ENCODE measurements around the gene PATE3. TPM values are rescaled to one million over a fixed set of nuclear protein-coding genes. Genes with fewer than 3 reads are reported as not detected.

PATE3 gene
- total RNA-seq, 8 experiments from 2014 or later: 0.11 to 1.0 (median 0.17) TPM; not detected in 5

DNA sequence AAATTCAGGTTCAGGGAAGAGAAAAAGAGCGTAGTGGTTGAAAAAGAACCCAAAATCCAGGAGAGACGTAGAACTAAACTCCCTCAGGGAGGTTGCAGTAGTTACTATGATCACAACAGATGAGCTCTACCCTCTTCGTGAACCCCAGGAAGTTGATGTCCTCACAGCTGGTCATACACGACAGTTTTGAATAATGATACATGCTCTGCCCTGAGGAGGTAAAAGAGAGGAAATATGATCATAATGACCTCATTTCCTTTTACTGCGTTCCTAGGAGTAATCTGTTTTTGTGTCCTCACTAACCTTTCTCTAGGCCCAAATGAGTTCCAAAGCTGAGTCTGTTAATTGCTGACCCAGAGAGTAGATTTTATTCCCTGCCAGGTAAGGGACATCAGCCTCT, 10.6 kb upstream of the PATE3 start:
- in situ Hi-C loops (cut with MboI; ENCODE audit: low pct_unique_long_range_greater_than_20kb in 2 of 9, low sequenced_read_pairs in 9 of 9, unreplicated experiment in 9 of 9): loop anchor here in 1 of 9 experiments (25.0 kb wide), 1 partner anchor 90 kb away; the partner anchor contains the start of gene ACRV1
- Histone ChIP-seq H3K4me1 (replicated peaks in 1 of 2) (no peaks in the 10 kb centered on the region), H3K27ac (no peak overlapping the region), H3K4me3 (no peak overlapping the region)
- peak in 4 of 8 experiments; percentile 59 to 87 (median 66) for ATAC-seq (replicated peaks in 6 of 8)
- WGBS, 10 experiments: 0 to 74% (median 60%) methylated on average over 1 to 5 of the region's 5 CpGs; no CpG with 5 or more reads in 2 of the 10 experiments

DNA sequence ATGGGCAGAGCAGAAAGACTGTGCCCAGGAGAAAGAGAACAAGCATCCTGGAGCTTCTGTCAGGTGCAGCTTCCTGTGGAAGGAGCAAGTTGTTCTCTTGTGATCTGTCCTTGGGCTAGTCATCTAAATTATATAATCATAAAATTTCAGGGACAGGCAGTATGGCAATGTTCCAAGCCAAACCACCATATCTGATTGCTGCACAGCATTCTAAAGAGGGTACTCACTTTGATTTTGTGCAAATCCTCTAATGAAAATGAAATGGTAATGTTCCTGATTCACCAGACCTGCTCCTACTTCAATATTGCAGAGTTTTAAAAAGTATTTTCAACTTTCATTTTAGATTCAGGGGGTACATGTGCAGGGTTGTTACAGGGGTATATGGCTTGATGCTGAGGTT, 9.2 kb upstream of the PATE3 start, which contains the start of gene PATE2:
Gene PATE2 (minus strand): TSS at position 101 of the 400 bp plus-strand sequence. CDS start 55 bp downstream, at position 46.
- no peaks in the 10 kb centered on the region for H3K4me1 ChIP-seq (replicated peaks in 1 of 2)
- in situ Hi-C loops (cut with MboI; ENCODE audit: low pct_unique_long_range_greater_than_20kb in 2 of 9, low sequenced_read_pairs in 9 of 9, unreplicated experiment in 9 of 9): loop anchor here in 1 of 9 experiments (25.0 kb wide), 1 partner anchor 91 kb away; the partner anchor contains the start of gene ACRV1
- H3K4me3 ChIP-seq: no peak within 1 kb of the TSS
- H3K27ac ChIP-seq: no peak within 1 kb of the TSS
- ATAC-seq (replicated peaks in 6 of 8): no peak

DNA sequence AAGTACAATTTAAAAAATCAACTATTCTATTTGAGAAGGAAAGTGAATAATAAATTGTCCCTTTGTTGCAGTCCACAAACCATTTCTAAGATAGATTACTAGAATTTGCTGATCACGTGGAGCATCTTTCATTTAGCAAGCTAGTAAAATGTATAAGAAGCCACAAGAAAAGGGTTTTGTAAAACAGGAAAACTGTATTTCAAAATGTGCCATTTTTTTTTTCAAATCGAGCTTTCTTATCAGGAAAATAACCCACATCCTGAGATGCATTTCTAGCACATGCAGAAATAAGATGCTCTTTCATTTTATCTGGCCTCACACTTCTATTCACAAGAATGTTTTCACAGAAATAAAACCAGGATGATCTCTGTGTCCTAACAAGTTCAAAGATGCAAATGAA, 3.2 kb upstream of the PATE3 start:
- in situ Hi-C loops (cut with MboI; ENCODE audit: low pct_unique_long_range_greater_than_20kb in 2 of 9, low sequenced_read_pairs in 9 of 9, unreplicated experiment in 9 of 9): loop anchor here in 1 of 9 experiments (25.0 kb wide), 1 partner anchor 97 kb away; the partner anchor contains the start of gene ACRV1
- Histone ChIP-seq H3K4me1 (replicated peaks in 1 of 2) (no peaks in the 10 kb centered on the region), H3K27ac (no peak overlapping the region), H3K4me3 (no peak overlapping the region)
- 0 to 55% (median 20%) methylated on average over 1 to 2 of the region's 2 CpGs; no CpG with 5 or more reads in 1 of the 10 experiments for WGBS, 10 experiments
- no peak for ATAC-seq (replicated peaks in 6 of 8)

DNA sequence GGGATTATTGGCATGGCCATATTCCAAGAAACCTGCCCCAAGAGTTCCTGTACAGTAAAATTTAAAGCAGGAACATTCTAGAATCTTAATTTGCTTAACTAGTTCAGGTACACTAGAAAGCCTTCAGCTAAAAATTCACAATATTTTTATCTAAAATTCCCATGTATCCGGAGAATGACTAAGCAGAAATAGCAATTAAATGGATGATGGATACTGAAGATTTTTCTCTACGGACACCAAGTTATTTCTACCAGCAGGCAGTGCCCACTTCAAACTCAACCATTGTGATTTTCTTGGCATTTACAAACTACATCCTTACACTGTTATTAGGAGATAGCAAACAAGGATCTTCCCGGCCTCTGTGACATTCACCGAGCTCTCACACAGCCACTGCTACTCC, 2.9 kb downstream of the PATE3 start:
- H3K27ac ChIP-seq: no peak overlapping the region
- in situ Hi-C loops (cut with MboI; ENCODE audit: low pct_unique_long_range_greater_than_20kb in 2 of 9, low sequenced_read_pairs in 9 of 9, unreplicated experiment in 9 of 9): loop anchor here in 1 of 9 experiments (25.0 kb wide), 1 partner anchor 104 kb away; the partner anchor contains the start of gene ACRV1
- no peak overlapping the region for H3K4me3 ChIP-seq
- 46 to 100% (median 87%) methylated on average over 1 to 4 of the region's 4 CpGs; no CpG with 5 or more reads in 2 of the 10 experiments for WGBS, 10 experiments
- no peaks in the 10 kb centered on the region for H3K4me1 ChIP-seq (replicated peaks in 1 of 2)
- ATAC-seq (replicated peaks in 6 of 8): no peak

DNA sequence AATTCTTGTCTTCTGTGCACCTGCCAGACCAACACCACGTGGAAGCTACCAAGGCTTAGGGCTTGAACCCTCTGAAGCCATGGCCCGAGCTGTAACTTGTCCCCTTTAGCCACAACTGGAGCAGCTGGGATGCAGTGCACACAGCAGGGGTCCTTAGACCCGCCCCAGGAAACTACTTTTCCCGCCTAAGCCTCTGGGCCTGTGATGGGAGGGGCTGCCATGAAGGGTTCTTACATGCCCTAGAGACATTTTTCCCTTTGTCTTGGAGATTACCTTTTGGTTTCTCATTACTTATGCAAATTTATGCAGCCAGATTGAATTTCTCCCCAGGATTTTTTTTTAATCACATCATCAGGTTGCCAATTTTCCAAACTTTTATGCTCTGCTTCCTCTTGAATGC, 9.7 kb downstream of the PATE3 start:
- Histone ChIP-seq H3K27ac (no peak overlapping the region), H3K4me3 (no peak overlapping the region), H3K4me1 (replicated peaks in 1 of 2) (no peaks in the 10 kb centered on the region)
- WGBS, 10 experiments: 0 to 80% (median 46%) methylated on average over 1 to 4 of the region's 4 CpGs; no CpG with 5 or more reads in 4 of the 10 experiments
- in situ Hi-C loops (cut with MboI; ENCODE audit: low pct_unique_long_range_greater_than_20kb in 2 of 9, low sequenced_read_pairs in 9 of 9, unreplicated experiment in 9 of 9): loop anchor here in 1 of 9 experiments (25.0 kb wide), 1 partner anchor 110 kb away; the partner anchor contains the start of gene ACRV1
- ATAC-seq (replicated peaks in 6 of 8): peak in 2 of 8 experiments; percentile 28 to 33

DNA sequence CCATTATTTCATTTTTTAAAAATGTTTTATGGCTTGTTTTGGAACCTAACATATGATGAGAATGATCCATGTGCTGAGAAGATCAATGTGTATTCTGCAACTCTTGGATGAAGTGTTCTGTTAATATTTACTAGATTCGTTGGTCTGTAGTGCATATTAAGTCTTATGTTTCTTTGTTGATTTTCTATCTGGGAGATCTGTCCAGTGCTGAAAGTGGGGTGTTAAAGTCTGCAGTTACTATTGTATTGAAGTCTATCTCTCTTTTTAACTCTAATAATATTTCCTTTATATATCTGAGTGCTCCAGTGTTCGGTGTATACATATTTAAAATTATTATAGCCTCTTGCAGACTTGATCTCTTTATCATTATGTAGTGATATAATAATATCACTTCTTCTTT, 11.9 kb downstream of the PATE3 start:
- no peaks in the 10 kb centered on the region for H3K4me1 ChIP-seq (replicated peaks in 1 of 2)
- no peak overlapping the region for H3K27ac ChIP-seq
- no peak for ATAC-seq (replicated peaks in 6 of 8)
- WGBS, 10 experiments: 0 to 81% (median 25%) methylated on average over 1 to 2 of the region's 2 CpGs; no CpG with 5 or more reads in 1 of the 10 experiments
- no peak overlapping the region for H3K4me3 ChIP-seq
- in situ Hi-C loops (cut with MboI; ENCODE audit: low pct_unique_long_range_greater_than_20kb in 2 of 9, low sequenced_read_pairs in 9 of 9, unreplicated experiment in 9 of 9): loop anchor here in 1 of 9 experiments (25.0 kb wide), 1 partner anchor 113 kb away; the partner anchor contains the start of gene ACRV1

DNA sequence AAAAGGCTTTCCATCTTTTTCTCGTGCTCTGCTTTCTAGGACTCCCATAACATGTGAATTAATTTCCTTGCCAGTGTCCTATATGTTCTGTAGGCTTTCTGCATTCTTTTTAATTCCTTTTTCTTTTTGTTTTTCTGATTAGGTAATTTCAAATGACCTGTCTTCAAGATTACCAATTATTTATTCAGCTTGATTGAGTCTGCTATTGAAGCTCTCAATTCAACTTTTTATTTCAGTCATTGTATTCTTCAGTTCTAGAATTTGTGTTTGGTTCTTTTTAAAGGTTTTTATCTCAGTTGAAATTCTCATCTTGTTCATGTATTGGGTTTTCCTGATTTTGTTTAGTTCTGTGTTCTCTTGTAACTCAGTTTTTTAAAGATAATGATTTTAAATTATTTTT, 14.5 kb downstream of the PATE3 start:
- H3K4me1 ChIP-seq (replicated peaks in 1 of 2): no peaks in the 10 kb centered on the region
- H3K4me3 ChIP-seq: no peak overlapping the region
- 0 to 86% (median 37%) methylated on average over 1 of the region's 1 CpG for WGBS, 10 experiments
- in situ Hi-C loops (cut with MboI; ENCODE audit: low pct_unique_long_range_greater_than_20kb in 2 of 9, low sequenced_read_pairs in 9 of 9, unreplicated experiment in 9 of 9): no loop called here
- H3K27ac ChIP-seq: no peak overlapping the region
- ATAC-seq (replicated peaks in 6 of 8): no peak

DNA sequence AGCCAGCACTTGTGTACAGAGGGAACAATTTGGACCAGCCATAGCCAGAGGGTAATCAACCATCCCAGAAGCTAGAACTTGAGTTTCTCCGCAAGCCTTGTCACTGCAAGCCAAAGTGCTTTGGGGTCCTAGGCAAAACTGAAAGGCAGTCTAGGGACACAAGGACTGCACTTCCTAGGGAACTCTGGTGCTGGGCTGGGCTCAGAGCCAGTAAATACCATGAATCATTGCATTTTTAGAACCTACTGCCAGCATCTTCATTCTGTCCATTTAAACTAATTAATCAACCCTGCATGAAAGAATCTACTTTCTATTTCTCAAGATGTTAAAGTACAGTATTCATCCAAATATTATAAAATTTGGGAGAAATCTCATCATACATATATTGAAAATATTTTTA, 20.0 kb downstream of the PATE3 start:
- in situ Hi-C loops (cut with MboI; ENCODE audit: low pct_unique_long_range_greater_than_20kb in 2 of 9, low sequenced_read_pairs in 9 of 9, unreplicated experiment in 9 of 9): no loop called here
- 60 to 100% (median 100%) methylated on average over 1 of the region's 1 CpG; no CpG with 5 or more reads in 5 of the 10 experiments for WGBS, 10 experiments
- no peaks in the 10 kb centered on the region for H3K4me1 ChIP-seq (replicated peaks in 1 of 2)
- H3K27ac ChIP-seq: no peak overlapping the region
- no peak for ATAC-seq (replicated peaks in 6 of 8)
- H3K4me3 ChIP-seq: no peak overlapping the region

DNA sequence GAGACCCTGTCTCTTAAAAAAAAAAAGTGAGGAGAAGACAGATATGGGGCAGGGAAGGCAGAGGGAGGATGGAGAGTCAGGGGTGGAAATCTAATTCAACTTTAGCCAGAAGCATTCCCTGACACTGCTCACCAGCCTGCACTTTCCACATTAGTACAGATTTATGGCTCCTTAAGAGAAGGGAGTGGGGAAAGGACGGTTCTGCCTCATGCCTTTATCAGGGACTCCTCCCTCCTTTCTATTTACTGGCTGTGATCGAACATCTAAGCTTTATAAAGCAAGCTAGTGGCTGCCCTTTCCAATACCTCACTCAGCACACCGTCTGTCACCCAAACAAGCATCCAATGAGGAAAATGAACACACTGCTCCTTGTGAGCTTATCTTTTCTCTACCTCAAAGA, 45.1 kb downstream of the PATE3 start, which contains the start of gene PATE4:
Gene PATE4 (plus strand): TSS at position 301 of the 400 bp plus-strand sequence. CDS start 44 bp downstream, at position 345.
- Histone ChIP-seq H3K4me3 (no peak within 1 kb of the TSS), H3K27ac (no peak within 1 kb of the TSS), H3K4me1 (replicated peaks in 1 of 2) (no peaks in the 10 kb centered on the region)
- ATAC-seq (replicated peaks in 6 of 8): peak in 1 of 8 experiments; percentile 37
- in situ Hi-C loops (cut with MboI; ENCODE audit: low pct_unique_long_range_greater_than_20kb in 2 of 9, low sequenced_read_pairs in 9 of 9, unreplicated experiment in 9 of 9): no loop called here
- WGBS, 10 experiments: 7 to 52% (median 14%) methylated on average over 1 to 3 of the region's 3 CpGs; no CpG with 5 or more reads in 5 of the 10 experiments

DNA sequence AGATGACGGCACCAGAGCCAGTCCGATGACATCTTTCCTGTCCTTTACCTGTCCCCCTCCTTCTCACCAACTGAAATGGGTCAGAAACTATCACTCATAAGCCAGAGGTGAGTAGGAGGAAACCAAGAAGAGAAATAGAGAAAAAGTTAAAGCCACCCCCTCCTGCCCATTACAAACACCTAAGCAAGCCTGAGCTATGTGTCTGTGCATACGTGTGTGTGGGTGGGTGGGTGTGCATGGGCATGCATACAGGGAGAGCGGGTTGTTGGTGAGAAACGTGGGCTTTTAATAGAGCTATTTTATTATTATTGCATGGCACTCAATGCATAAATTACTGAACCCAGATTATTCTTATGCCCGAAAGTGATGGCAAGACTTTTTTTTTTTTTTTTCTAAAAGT, 47.8 kb downstream of the PATE3 start:
- in situ Hi-C loops (cut with MboI; ENCODE audit: low pct_unique_long_range_greater_than_20kb in 2 of 9, low sequenced_read_pairs in 9 of 9, unreplicated experiment in 9 of 9): no loop called here
- no peak for ATAC-seq (replicated peaks in 6 of 8)
- no peak overlapping the region for H3K27ac ChIP-seq
- 0 to 92% (median 62%) methylated on average over 1 to 5 of the region's 6 CpGs; no CpG with 5 or more reads in 2 of the 10 experiments for WGBS, 10 experiments
- no peak overlapping the region for H3K4me3 ChIP-seq
- H3K4me1 ChIP-seq (replicated peaks in 1 of 2): no peaks in the 10 kb centered on the region

Other genes with a start within 250 kb of the PATE3 start
- gene EI24, start 218.7 kb upstream of the PATE3 start, total RNA-seq: 10 to 100 TPM; 50.3 to 86.5 (median 69.0) TPM
- 100 to 1,000 TPM in 6 of 8 experiments, 10 to 100 TPM in 2; 72.6 to 145 (median 123) TPM for gene STT3A, start 195.3 kb upstream of the PATE3 start, total RNA-seq
- 10 to 100 TPM in 6 of 8 experiments, 1 to 10 TPM in 2; 6.5 to 43.4 (median 11.7) TPM for gene CHEK1, start 163.0 kb upstream of the PATE3 start, total RNA-seq
- gene ACRV1, start 107.3 kb upstream of the PATE3 start, total RNA-seq: under 1 TPM; 0.10 to 0.72 (median 0.47) TPM
- 1 to 10 TPM in 1 of 8 experiments, under 1 TPM in 4, not detected in 3; 0.18 to 1.4 (median 0.33) TPM for gene PATE1, start 41.8 kb upstream of the PATE3 start, total RNA-seq
- gene PATE2, start 9.3 kb upstream of the PATE3 start, total RNA-seq: under 1 TPM in 6 of 8 experiments, not detected in 2; 0.13 to 0.62 (median 0.42) TPM
- under 1 TPM in 7 of 8 experiments, not detected in 1; 0.18 to 0.95 (median 0.38) TPM for gene PATE4, start 45.2 kb downstream of the PATE3 start, total RNA-seq
- gene HYLS1, start 99.5 kb downstream of the PATE3 start, total RNA-seq: 10 to 100 TPM in 1 of 8 experiments, 1 to 10 TPM in 7; 1.8 to 10.4 (median 2.8) TPM
- gene PUS3, start 115.1 kb downstream of the PATE3 start, total RNA-seq: 10 to 100 TPM; 11.9 to 24.3 (median 15.9) TPM
- gene DDX25, start 116.4 kb downstream of the PATE3 start, total RNA-seq: 10 to 100 TPM in 3 of 8 experiments, 1 to 10 TPM in 3, under 1 TPM in 2; 0.36 to 16.4 (median 5.4) TPM
- under 1 TPM in 5 of 8 experiments, not detected in 3; 0.05 to 0.47 (median 0.09) TPM for gene VSIG10L2, start 157.9 kb downstream of the PATE3 start, total RNA-seq

All from motor neuron (in vitro differentiated cells).